GM12878 (cell line): ENCODE data around the gene KRT37. TPM values are rescaled to one million over a fixed set of nuclear protein-coding genes. Genes with fewer than 3 reads are reported as not detected.

Source experiments
- ATAC-seq: fragments of 200-7000 bp; cut with Tn5 transposase; 3 replicates; pipeline ENCODE4 v1.9.1; 2020; ENCODE audit warnings: mild to moderate bottlenecking, moderate library complexity
- BruUV-seq: library from RNA; stranded (reverse); fragments of 400-500 nt; replicated peaks from 2 replicates; lab custom pipeline; 2021; lab: Mats Ljungman, UMichigan
- CTCF ChIA-PET: fragments of 300-600 bp; sonication (Branson Sonifier 250); formaldehyde crosslinking; extraction: SDS; loops from one replicate; lab custom pipeline; 2021; ENCODE audit warnings: inconsistent platforms; lab: Yijun Ruan, JAX
- POLR2A ChIA-PET: fragments of 350-600 bp; formaldehyde crosslinking; extraction: SDS; loops from one replicate; lab custom pipeline; 2021; ENCODE audit warnings: inconsistent platforms; lab: Charles Lee
- RAD21 ChIA-PET: fragments of 300-600 bp; sonication (Branson Sonifier 250); formaldehyde crosslinking; loops from one replicate; lab custom pipeline; 2023; ENCODE audit warnings: antibody characterized with exemption; ENCODE audit not compliant: unreplicated experiment; lab: Charles Lee
- SMC1A ChIA-PET: fragments of 300-600 bp; sonication (Branson Sonifier 250); formaldehyde crosslinking; loops from one replicate; lab custom pipeline; 2023; ENCODE audit not compliant: unreplicated experiment, uncharacterized antibody; lab: Charles Lee
- DNase-seq: peaks from one replicate; pipeline ENCODE4 v3.0.0-alpha.2; 2011; ENCODE audit warnings: low read depth, low spot score
- FAIRE-seq: peaks from 3 replicates; lab custom pipeline; 2011; peaks lifted over from hg19 to GRCh38; lab: Jason Lieb, UNC
- H2AFZ ChIP-seq: 2 replicates; pipeline ENCODE4 v1.6.0; 2011; ENCODE audit warnings: low read depth, low read length, control low read depth; ENCODE audit not compliant: control insufficient read depth
- H3K27ac ChIP-seq: 2 replicates; pipeline ENCODE4 v1.5.1; 2011; ENCODE audit warnings: control low read depth; ENCODE audit not compliant: control insufficient read depth, insufficient read depth
- H3K27me3 ChIP-seq, 2 experiments: replicated peaks in 1 of 2; 2 replicates each; pipeline versions ENCODE4 v1.6.0 to v1.6.1; 2011; ENCODE audit warnings: low read length in 1 of 2; ENCODE audit not compliant: control insufficient read depth in 2 of 2, insufficient read depth in 2 of 2
- H3K36me3 ChIP-seq, 2 experiments: 2 replicates each; pipeline ENCODE4 v1.5.1; 2011; ENCODE audit warnings: low read length in 1 of 2; ENCODE audit not compliant: control insufficient read depth in 2 of 2, insufficient read depth in 2 of 2
- H3K4me1 ChIP-seq: 2 replicates; pipeline ENCODE4 v1.6.1; 2011; ENCODE audit warnings: mild to moderate bottlenecking, low read length, moderate library complexity, mixed read lengths; ENCODE audit not compliant: control insufficient read depth, insufficient read depth
- H3K4me2 ChIP-seq: 2 replicates; pipeline ENCODE4 v1.6.0; 2011; ENCODE audit warnings: control low read depth; ENCODE audit not compliant: control insufficient read depth, insufficient read depth
- H3K4me3 ChIP-seq: fragments of 200-600 bp; sonication (generic); 2 replicates; pipeline ENCODE4 v1.5.1; 2016
- H3K79me2 ChIP-seq: 2 replicates; pipeline ENCODE4 v1.6.0; 2011; ENCODE audit warnings: low read length; ENCODE audit not compliant: control insufficient read depth, insufficient read depth
- H3K9ac ChIP-seq: 2 replicates; pipeline ENCODE4 v1.8.0; 2011; ENCODE audit warnings: low read length, control low read depth, mixed read lengths; ENCODE audit not compliant: control insufficient read depth, insufficient read depth
- H3K9me3 ChIP-seq: replicated peaks from 3 replicates; pipeline ENCODE4 v1.5.1; 2011; ENCODE audit warnings: mild to moderate bottlenecking, low read length; ENCODE audit not compliant: control insufficient read depth, insufficient read depth
- H4K20me1 ChIP-seq: 2 replicates; pipeline ENCODE4 v1.6.0; 2011; ENCODE audit not compliant: control insufficient read depth, insufficient read depth
- ASH2L ChIP-seq: fragments of 300-600, 200-600 bp; sonication (generic); IDR thresholded peaks from 2 replicates; pipeline ENCODE4 v1.6.1; 2017; ENCODE audit warnings: low read depth, mild to moderate bottlenecking, borderline replicate concordance
- ATF3 ChIP-seq: IDR thresholded peaks from 2 replicates; pipeline ENCODE4 v1.6.1; 2011; ENCODE audit warnings: low read depth, mild to moderate bottlenecking, low read length, moderate library complexity, borderline replicate concordance; ENCODE audit errors: extremely low read depth
- BCL11A ChIP-seq: IDR thresholded peaks from 2 replicates; pipeline ENCODE4 v1.6.1; 2011; ENCODE audit warnings: low read depth, low read length
- BHLHE40 ChIP-seq, 2 experiments: fragments of 450-650 bp in 1 of 2; IDR thresholded peaks; 2 replicates each; pipeline ENCODE4 v1.6.1; 2011 to 2017; ENCODE audit warnings: low read depth in 2 of 2, borderline replicate concordance in 1 of 2, improper control_type of control experiment in 1 of 2, low read length in 1 of 2, mild to moderate bottlenecking in 1 of 2
- BMI1 ChIP-seq: fragments of 450-650 bp; IDR thresholded peaks from 2 replicates; pipeline ENCODE4 v1.6.1; 2016; ENCODE audit warnings: mild to moderate bottlenecking, moderate library complexity, borderline replicate concordance
- HDAC6 ChIP-seq: fragments of 200-600 bp; sonication (generic); IDR thresholded peaks from one replicate; pipeline ENCODE4 v1.8.0; 2017; ENCODE audit warnings: antibody characterized with exemption; ENCODE audit not compliant: unreplicated experiment
- JUND ChIP-seq: IDR thresholded peaks from 2 replicates; pipeline ENCODE4 v1.6.1; 2012; ENCODE audit warnings: low read depth, mild to moderate bottlenecking, low read length, improper control_type of control experiment, moderate library complexity
- MEF2B ChIP-seq: fragments of 450-650 bp; IDR thresholded peaks from 2 replicates; pipeline ENCODE4 v1.6.1; 2018; ENCODE audit warnings: mild to moderate bottlenecking, moderate library complexity; ENCODE audit not compliant: partially characterized antibody, poor library complexity, severe bottlenecking
- NRF1 ChIP-seq: conservative IDR thresholded peaks from 2 replicates; pipeline ENCODE4 v1.6.1; 2011; ENCODE audit warnings: mild to moderate bottlenecking, low read depth, low read length, improper control_type of control experiment
- RAD21 ChIP-seq: IDR thresholded peaks from 2 replicates; pipeline ENCODE4 v1.6.1; 2011; ENCODE audit warnings: mild to moderate bottlenecking, low read depth, low read length, moderate library complexity; ENCODE audit not compliant: insufficient read depth
- SIN3A ChIP-seq: IDR thresholded peaks from 2 replicates; pipeline ENCODE4 v1.6.1; 2012; ENCODE audit warnings: low read depth, low read length, improper control_type of control experiment
- TCF12 ChIP-seq: IDR thresholded peaks from 2 replicates; pipeline ENCODE4 v1.6.1; 2011; ENCODE audit warnings: low read depth, mild to moderate bottlenecking, low read length
- ZNF217 ChIP-seq: fragments of 450-650 bp; IDR thresholded peaks from 2 replicates; pipeline ENCODE4 v1.6.1; 2017; ENCODE audit warnings: antibody characterized with exemption, mild to moderate bottlenecking
- WGBS: methylation state at CpG from one replicate; pipeline ENCODE4 v1.1.6; 2016; ENCODE audit warnings: low lambda C conversion rate; ENCODE audit not compliant: insufficient replicate concordance, insufficient coverage; ENCODE audit errors: missing lambda C conversion rate; 5-methylcytosine and 5-hydroxymethylcytosine counted together
- in situ Hi-C: fragments of 300-500 bp; cut with MboI; formaldehyde crosslinking; loops from 9 replicates; pipeline ENCODE4 v1.14.3; 2018; ENCODE audit warnings: mixed read lengths
- intact Hi-C: fragments of 100-400 bp; cut with micrococcal nuclease; formaldehyde crosslinking; loops from one replicate; pipeline ENCODE4 v1.14.2; 2022; ENCODE audit not compliant: unreplicated experiment
- polyA plus RNA-seq, 11 experiments: library from polyadenylated mRNA; depleted of rRNA in 4 of 11; unstranded in 6 of 11; stranded (reverse) in 5 of 11; fragments of >200 nt; fragmentation: Nextera tagmentation in 4 of 11; fragmentation: Illumina TruSeq in 1 of 11; extraction: Ambion mirVana in 4 of 11; extraction: Trizol in 1 of 11; gene quantifications; 1 replicate in 1 of 11; 2 replicates in 10 of 11; pipeline versions ENCODE4 v1.2.1 to v1.2.3, GENCODE V29; 2011 to 2016; ENCODE audit warnings: inconsistent platforms in 2 of 11, missing spikeins in 2 of 11, low read depth in 1 of 11
- total RNA-seq, 4 experiments: library from RNA; depleted of rRNA in 3 of 4; stranded (reverse); fragments of >200 nt in 3 of 4; fragmentation: Illumina TruSeq in 1 of 4; extraction: Trizol in 1 of 4; gene quantifications; 2 replicates each; pipeline versions ENCODE4 v1.2.1 to v1.2.3, GENCODE V29; 2013 to 2021
- TF ChIP-seq, protein P1 (sequence below): fragments of 450-650 bp; formaldehyde crosslinking; IDR thresholded peaks from 2 replicates; pipeline ENCODE4 v1.4.0; 2022; ENCODE audit warnings: mild to moderate bottlenecking, moderate library complexity

The KRT37 gene
- total and polyA plus RNA-seq, 10 of the 15 experiments (the other 5 are each of a cell fraction or from before 2014, with no cell fraction given): not detected

- no TSS peak for BruUV-seq
- no peak overlapping the region for H3K9ac ChIP-seq
- H2AFZ ChIP-seq: no peak overlapping the region
- no peaks in the 10 kb centered on the region for H3K79me2 ChIP-seq
- H3K9me3 ChIP-seq: no peaks in the 10 kb centered on the region; the same call in 2 of the 3 replicates
- in situ Hi-C loops: no loop called here
- H3K27ac ChIP-seq: no peak overlapping the region
- RAD21 ChIA-PET: no interaction called here
- 9% methylated on average over 5 of the region's 5 CpGs for WGBS
- FAIRE-seq: no peak
- no peak overlapping the region for H3K4me3 ChIP-seq
- no peak for TF ChIP-seq ASH2L
- no peak for TF ChIP-seq SIN3A
- TF ChIP-seq JUND: no peak
- TF ChIP-seq HDAC6: no peak
- no peak for TF ChIP-seq TCF12
- no peak for TF ChIP-seq MEF2B
- TF ChIP-seq, protein P1, sequence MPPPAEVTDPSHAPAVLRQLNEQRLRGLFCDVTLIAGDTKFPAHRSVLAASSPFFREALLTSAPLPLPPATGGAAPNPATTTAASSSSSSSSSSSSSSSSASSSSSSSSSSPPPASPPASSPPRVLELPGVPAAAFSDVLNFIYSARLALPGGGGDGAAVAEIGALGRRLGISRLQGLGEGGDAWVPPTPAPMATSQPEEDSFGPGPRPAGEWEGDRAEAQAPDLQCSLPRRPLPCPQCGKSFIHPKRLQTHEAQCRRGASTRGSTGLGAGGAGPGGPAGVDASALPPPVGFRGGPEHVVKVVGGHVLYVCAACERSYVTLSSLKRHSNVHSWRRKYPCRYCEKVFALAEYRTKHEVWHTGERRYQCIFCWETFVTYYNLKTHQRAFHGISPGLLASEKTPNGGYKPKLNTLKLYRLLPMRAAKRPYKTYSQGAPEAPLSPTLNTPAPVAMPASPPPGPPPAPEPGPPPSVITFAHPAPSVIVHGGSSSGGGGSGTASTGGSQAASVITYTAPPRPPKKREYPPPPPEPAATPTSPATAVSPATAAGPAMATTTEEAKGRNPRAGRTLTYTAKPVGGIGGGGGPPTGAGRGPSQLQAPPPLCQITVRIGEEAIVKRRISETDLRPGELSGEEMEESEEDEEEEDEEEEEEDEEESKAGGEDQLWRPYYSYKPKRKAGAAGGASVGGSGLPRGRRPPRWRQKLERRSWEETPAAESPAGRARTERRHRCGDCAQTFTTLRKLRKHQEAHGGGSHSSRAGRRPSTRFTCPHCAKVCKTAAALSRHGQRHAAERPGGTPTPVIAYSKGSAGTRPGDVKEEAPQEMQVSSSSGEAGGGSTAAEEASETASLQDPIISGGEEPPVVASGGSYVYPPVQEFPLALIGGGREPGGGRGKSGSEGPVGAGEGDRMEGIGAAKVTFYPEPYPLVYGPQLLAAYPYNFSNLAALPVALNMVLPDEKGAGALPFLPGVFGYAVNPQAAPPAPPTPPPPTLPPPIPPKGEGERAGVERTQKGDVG (CRISPR knock-in tag): no peak
- TF ChIP-seq BHLHE40 (IDR thresholded peaks at IDR 0.05; ENCODE audit: borderline replicate concordance in 1 of 2, low read depth in 2 of 2, low read length in 1 of 2): no peak
- no peak for TF ChIP-seq ATF3
- no peak for TF ChIP-seq BCL11A
- TF ChIP-seq RAD21: no peak
- no peak for TF ChIP-seq NRF1
- no peak for TF ChIP-seq BMI1
- no peak for TF ChIP-seq ZNF217
- TF ChIP-seq, all 136 proteins: peak for 0
- Histone ChIP-seq H3K4me2 (no peak overlapping the region), H4K20me1 (0 out of 2 replicates have a peak, but pooled peaks cover 4% of the 10 kb centered on the region), H3K27me3 (0 out of 4 replicates have a peak, but pooled peaks cover 0 to 2% of the 10 kb centered on the region in 2 experiments), H3K4me1 (no peaks in the 10 kb centered on the region), H3K36me3 (no peaks in the 10 kb centered on the region)
- intact Hi-C loops: no loop called here
- ChIA-PET SMC1A (no interaction called here), POLR2A (no interaction called here), CTCF (interaction anchor here (0.9 kb wide), 1 partner anchor 14 kb away, joined by 3 read pairs; no protein-coding TSS in a partner anchor)
- ATAC-seq: no peak
- no peak for DNase-seq
These were observed 18.2 kb downstream of the KRT37 start for GRCh38 chr17:41406205-41406604.
